Motor neuron (in vitro differentiated cells): Measurements from ENCODE around the gene P2RX2. TPM values are rescaled to one million over a fixed set of nuclear protein-coding genes. Genes with fewer than 3 reads are reported as not detected.

Experiments
- ATAC-seq, 8 experiments: fragments of 200-7000 bp; cut with Tn5 transposase; replicated peaks in 6 of 8; 2 replicates each; pipeline ENCODE4 v1.8.0; 2021; ENCODE audit warnings: mild to moderate bottlenecking in 8 of 8, moderate library complexity in 8 of 8
- H3K27ac ChIP-seq, 2 donors: fragments of 250-450 bp; sonication (Bioruptor Pico); 2 replicates each; pipeline ENCODE4 v1.9.0; 2021; ENCODE audit warnings: antibody characterized with exemption in 2 of 2, mild to moderate bottlenecking in 2 of 2, moderate library complexity in 1 of 2
- H3K4me1 ChIP-seq, 2 donors: fragments of 250-450 bp; sonication (Bioruptor Pico); replicated peaks in 1 of 2; 2 replicates each; pipeline ENCODE4 v1.6.1; 2021; ENCODE audit warnings: antibody characterized with exemption in 2 of 2, mild to moderate bottlenecking in 2 of 2, moderate library complexity in 1 of 2
- H3K4me3 ChIP-seq, 5 donors: fragments of 250-450 bp; sonication (Bioruptor Pico); 2 replicates each; pipeline ENCODE4 v1.9.0; 2021; ENCODE audit warnings: antibody characterized with exemption in 5 of 5, mild to moderate bottlenecking in 5 of 5, moderate library complexity in 4 of 5
- WGBS, 10 experiments: fragments of 450-650 bp; shearing (Covaris generic); methylation state at CpG; one replicate each; pipeline ENCODE4 v1.0.0; 2022; 5-methylcytosine and 5-hydroxymethylcytosine counted together
- in situ Hi-C, 9 experiments: fragments of 400-800 bp; cut with MboI; loops; one replicate each; pipeline ENCODE4 v1.15.0; 2021; ENCODE audit warnings: low sequenced_read_pairs in 9 of 9, low pct_unique_long_range_greater_than_20kb in 2 of 9; ENCODE audit not compliant: unreplicated experiment in 9 of 9
- total RNA-seq, 8 experiments: library from RNA; unstranded; fragments of 300-600 nt; gene quantifications; 2 replicates each; pipeline versions ENCODE4 v1.2.3 to v1.2.4, GENCODE V29; 2022

P2RX2 gene
- total RNA-seq, 8 experiments from 2014 or later, result 0.13 to 0.62 (median 0.17) TPM; not detected in 4

- peak overlapping the region in 1 of 2 donors; percentile 35 for H3K27ac ChIP-seq
- WGBS, 10 experiments, result 52 to 90% (median 73%) methylated on average over 2 to 11 of the region's 25 CpGs; no CpG with 5 or more reads in 2 of the 10 experiments
Measured at GRCh38 chr12:132638541-132639408, 20.2 kb downstream of the P2RX2 start.

GRCh38 chr12:132639956-132640520, 21.5 kb downstream of the P2RX2 start:
- H3K27ac ChIP-seq, result no peak overlapping the region
- no peak overlapping the region for H3K4me3 ChIP-seq
- peak in 1 of 8 experiments; percentile 29 for ATAC-seq
- peaks cover 8 to 9% of the 10 kb centered on the region in 2 donors for H3K4me1 ChIP-seq
- in situ Hi-C loops, result no loop called here
- 72 to 96% (median 90%) methylated on average over 3 to 10 of the region's 12 CpGs; no CpG with 5 or more reads in 6 of the 10 experiments for WGBS, 10 experiments

More at GRCh38 chr12:132638541-132639408, 20.2 kb downstream of the P2RX2 start:
- Histone ChIP-seq H3K4me3 (no peak overlapping the region), H3K4me1 (peaks cover 8 to 9% of the 10 kb centered on the region in 2 donors)
- ATAC-seq, result peak; percentile 88 to 95 (median 92)
- in situ Hi-C loops, result no loop called here

GRCh38 chr12:132640936-132641335, 22.4 kb downstream of the P2RX2 start:
- Histone ChIP-seq H3K27ac (no peak overlapping the region), H3K4me1 (peaks cover 8 to 9% of the 10 kb centered on the region in 2 donors), H3K4me3 (no peak overlapping the region)
- 79 to 100% methylated on average over 3 to 7 of the region's 10 CpGs; no CpG with 5 or more reads in 8 of the 10 experiments for WGBS, 10 experiments
- in situ Hi-C loops, result no loop called here
- no peak for ATAC-seq

GRCh38 chr12:132641811-132642650, 23.5 kb downstream of the P2RX2 start:
- Histone ChIP-seq H3K4me3 (no peak overlapping the region), H3K27ac (no peak overlapping the region), H3K4me1 (peaks cover 8 to 9% of the 10 kb centered on the region in 2 donors)
- no peak for ATAC-seq
- in situ Hi-C loops, result no loop called here
- 80 to 100% (median 97%) methylated on average over 1 to 24 of the region's 28 CpGs; no CpG with 5 or more reads in 4 of the 10 experiments for WGBS, 10 experiments

DNA sequence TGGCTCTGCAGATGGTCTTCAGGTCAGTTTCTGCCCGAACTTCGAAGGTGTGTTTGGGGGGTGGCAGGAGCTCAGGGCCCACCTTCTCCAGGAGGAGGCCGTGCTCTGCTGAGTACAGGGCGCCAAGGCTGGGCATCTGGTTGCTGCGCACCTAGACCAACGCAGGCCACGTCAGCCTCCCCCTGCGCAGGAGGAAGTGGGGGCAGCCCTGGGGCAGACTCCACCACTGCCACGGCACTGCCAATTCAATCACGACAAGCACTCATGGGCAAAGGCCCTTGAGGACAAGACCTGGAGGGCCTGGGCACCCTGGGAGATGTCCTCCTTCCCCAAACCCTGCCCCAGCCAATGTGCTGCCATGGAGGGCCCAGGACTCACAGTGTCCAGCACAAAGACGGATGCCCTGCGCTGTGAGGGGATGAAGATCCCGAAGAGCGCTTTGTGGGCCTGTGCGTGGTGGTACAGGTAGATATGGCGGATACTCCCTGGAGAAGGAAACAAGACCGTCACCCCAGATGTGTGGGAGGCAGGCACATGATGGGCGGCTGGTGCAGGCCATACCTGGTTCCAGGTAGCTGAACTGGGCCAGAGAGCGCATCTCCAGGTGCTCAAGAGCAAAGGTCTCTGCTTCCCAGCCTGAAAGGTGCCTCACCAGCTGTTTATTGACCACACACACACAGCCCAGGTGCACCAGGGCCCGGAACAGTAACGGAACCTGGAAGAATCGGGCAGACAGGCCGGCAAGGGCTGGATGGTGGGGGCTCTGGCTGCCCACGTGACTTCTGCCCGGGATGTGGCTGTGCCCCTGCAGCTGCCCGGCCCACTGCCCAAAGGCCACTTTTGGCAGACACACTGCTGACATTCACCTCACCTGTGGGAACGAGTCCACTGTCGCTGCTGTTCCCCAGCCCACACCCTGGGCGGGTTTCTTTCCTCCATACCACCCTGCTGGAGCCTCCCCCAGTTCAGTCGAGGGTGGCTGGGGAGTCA, 24.6 kb downstream of the P2RX2 start:
- no peak overlapping the region for H3K4me3 ChIP-seq
- 80 to 100% (median 98%) methylated on average over 1 to 9 of the region's 30 CpGs; no CpG with 5 or more reads in 3 of the 10 experiments for WGBS, 10 experiments
- peaks cover 8% of the 10 kb centered on the region in 2 donors for H3K4me1 ChIP-seq
- H3K27ac ChIP-seq, result no peak overlapping the region
- in situ Hi-C loops, result no loop called here
- ATAC-seq, result no peak

GRCh38 chr12:132646850-132647249, 28.3 kb downstream of the P2RX2 start:
- WGBS, 10 experiments, result 90 to 100% (median 96%) methylated on average over 3 to 7 of the region's 7 CpGs; no CpG with 5 or more reads in 1 of the 10 experiments
- H3K27ac ChIP-seq, result no peak overlapping the region
- in situ Hi-C loops, result no loop called here
- H3K4me1 ChIP-seq, result no peaks in the 10 kb centered on the region
- no peak for ATAC-seq
- no peak overlapping the region for H3K4me3 ChIP-seq

DNA sequence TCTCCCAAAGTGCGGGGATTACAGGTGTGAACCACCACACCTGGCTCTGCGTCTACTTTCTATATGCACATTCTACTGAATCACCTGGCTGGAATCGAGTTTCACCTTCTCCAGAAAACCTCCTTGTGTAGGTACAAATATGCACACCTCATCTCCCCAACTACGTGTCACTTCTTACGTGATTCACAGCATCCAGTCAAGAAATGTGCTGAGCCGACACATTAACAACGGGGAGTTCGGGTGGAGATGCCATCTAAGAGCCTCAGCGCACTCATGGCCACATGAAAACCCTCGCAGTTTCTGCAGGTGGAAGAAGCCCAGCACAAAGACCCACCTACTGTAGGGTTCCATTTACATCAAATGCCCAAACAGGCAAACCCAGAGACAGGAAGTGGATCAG, 29.3 kb downstream of the P2RX2 start:
- H3K4me3 ChIP-seq, result no peak overlapping the region
- ATAC-seq, result no peak
- 98 to 100% (median 100%) methylated on average over 2 to 8 of the region's 10 CpGs; no CpG with 5 or more reads in 7 of the 10 experiments for WGBS, 10 experiments
- H3K4me1 ChIP-seq, result no peaks in the 10 kb centered on the region
- no peak overlapping the region for H3K27ac ChIP-seq
- in situ Hi-C loops, result no loop called here

DNA sequence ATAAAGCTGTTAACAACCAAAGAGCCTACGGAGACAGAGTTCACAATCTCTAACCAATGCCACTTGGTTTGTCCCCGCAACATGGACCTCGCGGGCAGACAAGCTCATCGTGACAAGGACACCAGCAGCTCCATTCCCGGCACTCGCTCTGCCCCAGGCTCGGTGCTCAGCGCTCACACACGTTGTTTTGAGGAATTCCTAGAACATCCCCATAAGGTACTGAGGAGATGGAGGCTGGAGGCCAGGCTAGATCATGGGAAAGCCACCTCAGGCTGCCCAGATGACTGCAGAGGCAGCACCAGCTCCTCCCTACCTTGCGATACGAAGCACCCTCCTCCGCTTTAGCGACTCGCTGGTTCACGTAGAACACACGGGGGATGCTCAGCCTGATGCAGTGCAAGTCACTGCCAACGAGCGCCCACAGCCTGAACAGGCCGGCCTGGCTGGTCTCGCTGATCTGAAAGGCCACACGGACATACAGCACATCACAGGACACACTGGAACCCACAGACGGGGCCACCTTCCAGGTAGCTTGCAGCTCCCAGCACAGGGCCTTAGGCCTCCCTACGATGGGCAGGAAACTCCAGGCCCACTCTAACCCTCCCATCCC, 30.1 kb downstream of the P2RX2 start:
- WGBS, 10 experiments, result 89 to 100% (median 100%) methylated on average over 1 to 6 of the region's 24 CpGs; no CpG with 5 or more reads in 5 of the 10 experiments
- no peak overlapping the region for H3K4me3 ChIP-seq
- no peaks in the 10 kb centered on the region for H3K4me1 ChIP-seq
- H3K27ac ChIP-seq, result no peak overlapping the region
- ATAC-seq, result no peak
- in situ Hi-C loops, result no loop called here

DNA sequence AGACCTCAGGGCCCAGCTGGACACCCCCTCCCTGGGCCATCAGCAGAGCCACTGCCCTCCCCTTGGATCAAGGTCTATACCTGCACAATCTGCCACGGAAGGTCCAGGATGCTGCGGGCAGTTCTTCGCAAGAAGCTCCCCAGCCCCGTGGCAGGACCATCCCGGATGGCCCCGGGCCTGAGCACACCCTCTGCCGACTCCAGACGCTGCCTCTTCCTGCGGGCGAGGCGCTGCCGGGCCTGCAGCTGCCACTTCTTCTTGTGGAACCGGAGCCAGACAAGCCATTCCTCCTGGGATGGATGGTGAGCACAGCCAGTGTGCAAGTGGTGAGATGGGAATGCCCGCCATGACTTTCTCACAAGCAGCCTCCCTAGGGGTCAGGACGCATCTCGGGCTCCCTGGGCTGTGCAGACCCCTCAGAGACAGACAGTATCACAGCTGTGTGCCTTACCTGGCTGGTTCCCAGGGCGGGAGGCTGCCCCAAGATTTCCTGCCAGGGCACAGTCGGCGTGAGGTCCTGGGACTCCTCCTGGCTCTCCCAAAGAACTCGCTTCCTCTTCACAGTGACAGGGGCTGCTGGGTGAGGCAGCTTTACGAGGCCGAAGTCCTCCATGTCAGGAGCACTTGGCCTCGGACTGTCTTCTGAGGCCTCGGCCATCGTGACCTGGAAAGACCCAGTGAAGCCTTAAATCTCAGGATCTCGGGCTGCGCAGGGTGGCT, 30.8 kb downstream of the P2RX2 start:
- in situ Hi-C loops, result no loop called here
- ATAC-seq, result no peak
- WGBS, 10 experiments, result 80 to 100% (median 98%) methylated on average over 1 to 10 of the region's 27 CpGs; no CpG with 5 or more reads in 6 of the 10 experiments
- Histone ChIP-seq H3K27ac (no peak overlapping the region), H3K4me1 (no peaks in the 10 kb centered on the region), H3K4me3 (no peak overlapping the region)

GRCh38 chr12:132651444-132652100, 33.0 kb downstream of the P2RX2 start:
- Histone ChIP-seq H3K27ac (no peak overlapping the region), H3K4me3 (no peak overlapping the region), H3K4me1 (no peaks in the 10 kb centered on the region)
- no peak for ATAC-seq
- WGBS, 10 experiments, result 53 to 100% (median 81%) methylated on average over 2 to 6 of the region's 9 CpGs; no CpG with 5 or more reads in 1 of the 10 experiments
- in situ Hi-C loops, result no loop called here
